Progenitor cell of endocrine pancreas (in vitro differentiated cells): ENCODE measurements around the gene PDE9A. TPM values are rescaled to one million over a fixed set of nuclear protein-coding genes. Genes with fewer than 3 reads are reported as not detected.

Source experiments
- DNase-seq: peaks from one replicate; pipeline ENCODE4 v3.0.0; 2021; ENCODE audit warnings: low spot score; ENCODE audit not compliant: unreplicated experiment
- H3K27ac Mint-ChIP-seq: 2 replicates; pipeline ENCODE4 v1.8.0; 2021; ENCODE audit warnings: mild to moderate bottlenecking, moderate library complexity, mixed read lengths
- H3K27me3 Mint-ChIP-seq: 2 replicates; pipeline ENCODE4 v1.8.0; 2021; ENCODE audit warnings: mixed read lengths
- H3K36me3 Mint-ChIP-seq: 2 replicates; pipeline ENCODE4 v1.8.0; 2022; ENCODE audit warnings: mixed read lengths; ENCODE audit not compliant: insufficient read depth
- H3K4me1 Mint-ChIP-seq: 2 replicates; pipeline ENCODE4 v1.8.0; 2021; ENCODE audit warnings: low read depth, mixed read lengths
- H3K4me3 Mint-ChIP-seq: 2 replicates; pipeline ENCODE4 v1.8.0; 2021; ENCODE audit warnings: low read depth, mild to moderate bottlenecking, moderate library complexity, mixed read lengths
- H3K9me3 Mint-ChIP-seq: 2 replicates; pipeline ENCODE4 v1.8.0; 2021; ENCODE audit warnings: low read depth, mixed read lengths
- total RNA-seq: library from RNA; stranded (reverse); gene quantifications from 2 replicates; pipeline ENCODE4 v1.2.1, GENCODE V29; 2021
- TF ChIP-seq, protein P1 (sequence below): fragments of 200-600 bp; sonication (generic); IDR thresholded peaks from one replicate; pipeline ENCODE4 v1.5.0; 2021; ENCODE audit warnings: antibody characterized with exemption, mild to moderate bottlenecking; ENCODE audit not compliant: unreplicated experiment

The PDE9A gene
- total RNA-seq, 1 donor from 2014 or later: 57.0 TPM

DNA sequence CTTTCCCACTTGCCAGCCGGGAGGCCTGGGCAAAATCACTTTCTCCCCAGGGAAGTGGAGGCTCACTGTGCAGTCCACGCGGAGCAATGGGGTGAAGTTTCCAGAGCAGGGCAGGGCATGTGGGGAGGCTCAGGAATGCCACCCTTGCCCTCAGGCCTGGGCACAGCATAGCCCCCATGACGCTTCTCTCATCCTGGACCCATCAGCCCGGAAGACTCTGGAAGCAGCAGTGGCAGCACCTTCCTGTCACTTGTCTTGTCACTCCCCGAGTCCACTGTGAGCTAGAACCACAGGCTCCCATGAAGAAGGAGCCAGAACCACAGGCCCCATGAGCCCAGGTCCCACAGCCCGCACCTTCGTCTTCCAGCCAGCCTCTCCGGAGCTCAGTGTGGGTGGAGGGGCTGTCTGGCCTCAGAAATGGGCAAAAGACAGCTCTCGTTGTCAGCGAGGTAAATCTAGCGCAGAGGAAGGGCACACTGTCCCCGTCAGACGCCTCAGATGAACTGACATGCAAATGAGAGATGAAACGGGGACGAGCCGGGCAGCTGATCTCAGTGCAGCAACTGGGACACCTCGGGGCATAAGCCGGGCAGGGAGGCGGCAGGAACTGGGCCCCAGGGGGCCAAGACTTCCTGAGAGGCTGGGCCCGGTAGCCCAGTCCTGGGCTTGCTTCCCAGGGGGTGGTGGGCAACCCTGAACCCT lies 6.1 kb downstream of the PDE9A start:
- H3K27me3 Mint-ChIP-seq: no peaks in the 10 kb centered on the region
- peaks cover 25% of the 10 kb centered on the region for H3K4me1 Mint-ChIP-seq
- no peak overlapping the region for H3K4me3 Mint-ChIP-seq
- H3K9me3 Mint-ChIP-seq: no peaks in the 10 kb centered on the region
- DNase-seq: no peak
- H3K27ac Mint-ChIP-seq: no peak overlapping the region
- TF ChIP-seq, protein P1, sequence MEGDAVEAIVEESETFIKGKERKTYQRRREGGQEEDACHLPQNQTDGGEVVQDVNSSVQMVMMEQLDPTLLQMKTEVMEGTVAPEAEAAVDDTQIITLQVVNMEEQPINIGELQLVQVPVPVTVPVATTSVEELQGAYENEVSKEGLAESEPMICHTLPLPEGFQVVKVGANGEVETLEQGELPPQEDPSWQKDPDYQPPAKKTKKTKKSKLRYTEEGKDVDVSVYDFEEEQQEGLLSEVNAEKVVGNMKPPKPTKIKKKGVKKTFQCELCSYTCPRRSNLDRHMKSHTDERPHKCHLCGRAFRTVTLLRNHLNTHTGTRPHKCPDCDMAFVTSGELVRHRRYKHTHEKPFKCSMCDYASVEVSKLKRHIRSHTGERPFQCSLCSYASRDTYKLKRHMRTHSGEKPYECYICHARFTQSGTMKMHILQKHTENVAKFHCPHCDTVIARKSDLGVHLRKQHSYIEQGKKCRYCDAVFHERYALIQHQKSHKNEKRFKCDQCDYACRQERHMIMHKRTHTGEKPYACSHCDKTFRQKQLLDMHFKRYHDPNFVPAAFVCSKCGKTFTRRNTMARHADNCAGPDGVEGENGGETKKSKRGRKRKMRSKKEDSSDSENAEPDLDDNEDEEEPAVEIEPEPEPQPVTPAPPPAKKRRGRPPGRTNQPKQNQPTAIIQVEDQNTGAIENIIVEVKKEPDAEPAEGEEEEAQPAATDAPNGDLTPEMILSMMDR: no peak
- peaks cover 5% of the 10 kb centered on the region for H3K36me3 Mint-ChIP-seq

DNA sequence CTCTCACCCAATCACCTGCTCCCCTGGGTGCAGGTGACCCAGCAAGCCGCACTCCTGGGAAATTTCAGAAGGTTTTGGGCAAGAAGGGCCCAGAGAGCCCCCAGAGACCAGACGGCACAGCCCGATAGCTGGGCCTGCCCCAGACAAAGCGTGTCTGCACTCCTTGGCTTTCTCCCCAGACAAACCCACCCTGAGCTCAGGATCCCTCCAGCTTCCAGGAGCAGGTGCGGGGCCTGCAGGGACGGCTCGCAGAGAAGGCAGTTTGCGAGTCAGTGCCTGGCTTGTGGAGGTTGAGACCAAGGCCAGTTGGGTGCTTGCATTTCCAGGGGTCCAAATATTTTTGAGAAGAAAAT lies 6.7 kb downstream of the PDE9A start:
- DNase-seq: no peak
- Mint-ChIP-seq H3K36me3 (peaks cover 8% of the 10 kb centered on the region), H3K4me3 (no peak overlapping the region), H3K4me1 (peaks cover 20% of the 10 kb centered on the region), H3K27me3 (no peaks in the 10 kb centered on the region), H3K9me3 (no peaks in the 10 kb centered on the region), H3K27ac (no peak overlapping the region)
- TF ChIP-seq, protein P1: no peak

DNA sequence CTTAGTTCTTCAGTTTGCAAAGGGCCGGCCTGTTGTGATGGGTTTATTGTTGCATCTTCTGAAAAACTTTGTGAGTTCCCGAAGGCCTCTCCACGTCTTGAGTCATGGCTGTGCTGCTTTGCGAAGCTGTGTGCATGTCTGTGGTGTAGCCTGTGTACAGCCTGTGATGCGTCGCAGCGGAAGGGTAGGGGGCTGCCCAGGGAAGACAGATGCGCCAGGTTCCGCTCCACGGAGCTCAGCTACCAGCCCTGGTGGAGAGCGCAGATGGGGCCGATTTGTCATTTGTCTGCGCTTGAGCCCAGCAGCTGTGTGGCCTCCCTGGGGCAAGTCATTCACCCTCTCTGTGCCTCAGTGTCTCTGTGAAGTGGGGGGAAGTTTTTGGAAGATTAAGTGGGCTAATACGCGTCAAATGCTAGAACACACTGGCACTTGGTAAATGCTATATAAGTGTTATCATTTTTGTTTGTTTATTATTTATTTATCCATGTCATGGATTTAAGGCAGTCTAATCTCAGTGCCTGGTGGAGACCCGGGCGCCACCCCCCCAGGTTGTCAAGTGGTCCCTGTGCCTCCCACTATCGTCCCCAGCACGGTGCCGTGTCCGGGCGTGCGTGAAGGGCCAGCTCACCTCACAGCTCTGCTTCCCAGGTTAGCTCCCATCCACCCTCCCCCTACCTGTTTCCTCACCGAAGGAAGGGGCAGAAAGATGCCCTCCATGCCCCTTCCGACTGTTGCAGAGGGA lies 8.4 kb downstream of the PDE9A start:
- H3K36me3 Mint-ChIP-seq: peaks cover 6% of the 10 kb centered on the region
- TF ChIP-seq, protein P1: no peak
- no peak for DNase-seq
- H3K4me3 Mint-ChIP-seq: no peak overlapping the region
- H3K27me3 Mint-ChIP-seq: no peaks in the 10 kb centered on the region
- peaks cover 4% of the 10 kb centered on the region for H3K4me1 Mint-ChIP-seq
- no peaks in the 10 kb centered on the region for H3K9me3 Mint-ChIP-seq
- no peak overlapping the region for H3K27ac Mint-ChIP-seq

DNA sequence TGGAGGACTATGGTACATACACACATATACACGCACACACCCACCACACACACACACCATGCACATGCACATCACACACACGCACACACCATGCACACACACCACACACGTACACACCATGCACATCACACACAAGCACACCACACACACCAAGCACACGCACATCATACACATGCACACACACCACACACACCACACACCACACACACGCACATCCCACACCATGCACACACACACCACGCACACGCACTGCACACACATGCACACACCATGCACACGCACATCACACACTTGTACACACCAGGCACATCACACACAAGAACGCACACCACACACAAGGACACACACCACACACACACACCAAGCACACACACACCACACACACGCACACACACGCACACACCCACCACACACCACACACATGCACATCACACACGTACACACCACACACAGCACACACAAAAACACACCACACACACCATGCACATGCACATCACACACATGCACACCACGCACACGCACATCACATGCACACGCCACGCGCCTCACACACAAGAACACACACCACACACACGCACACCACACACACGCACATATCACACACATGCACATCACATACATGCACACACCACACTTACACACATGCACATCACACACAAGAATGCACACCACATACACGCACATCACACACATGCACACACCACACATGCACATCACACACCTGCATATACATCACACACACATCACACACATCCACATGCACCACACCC lies 9.2 kb downstream of the PDE9A start:
- Mint-ChIP-seq H3K4me3 (no peak overlapping the region), H3K4me1 (peaks cover 9% of the 10 kb centered on the region), H3K36me3 (peaks cover 6% of the 10 kb centered on the region), H3K27me3 (no peaks in the 10 kb centered on the region), H3K27ac (no peak overlapping the region), H3K9me3 (no peaks in the 10 kb centered on the region)
- TF ChIP-seq, protein P1: no peak
- no peak for DNase-seq

DNA sequence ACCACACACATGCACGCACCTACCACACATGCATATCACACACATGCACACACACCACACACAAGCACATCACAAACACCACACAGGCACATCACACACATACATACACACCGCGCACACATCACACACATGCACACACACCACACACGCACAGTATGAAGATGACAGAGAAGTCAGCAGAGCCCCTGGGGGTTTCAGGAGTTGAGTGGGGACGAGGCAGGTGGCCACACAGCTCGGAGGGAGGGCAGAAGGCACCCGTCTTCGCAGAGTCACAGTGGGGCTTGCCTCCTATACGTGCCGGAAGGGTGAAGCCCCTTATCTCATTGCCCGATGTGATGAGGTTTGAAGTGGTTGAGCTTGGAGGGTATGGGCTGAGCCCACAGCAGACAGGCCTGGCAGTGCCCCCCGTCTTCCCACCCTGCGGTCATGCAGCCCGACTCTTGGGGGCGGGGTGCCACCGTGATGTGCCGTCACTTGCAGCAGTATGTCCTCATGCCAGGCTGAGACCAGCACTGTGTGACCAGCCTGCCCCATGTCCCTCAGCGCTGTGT lies 9.9 kb downstream of the PDE9A start:
- no peak for DNase-seq
- Mint-ChIP-seq H3K27me3 (no peaks in the 10 kb centered on the region), H3K27ac (no peak overlapping the region), H3K36me3 (peaks cover 5% of the 10 kb centered on the region), H3K9me3 (no peaks in the 10 kb centered on the region), H3K4me1 (peaks cover 8% of the 10 kb centered on the region), H3K4me3 (no peak overlapping the region)
- TF ChIP-seq, protein P1: no peak
